Tibial artery (tissue), 4 donors: ENCODE data around the gene ZNF93.

Experiments
- DNase-seq, 2 donors: peaks; one replicate each; pipeline ENCODE4 v3.0.0-alpha.2; 2019
- H3K27ac ChIP-seq, 2 donors: fragments of 200-600 bp; sonication (generic) in 1 of 2; 1 replicate in 1 of 2; 2 replicates in 1 of 2; pipeline ENCODE4 v1.5.1; 2018 to 2019; ENCODE audit warnings: mild to moderate bottlenecking in 1 of 2
- H3K27me3 ChIP-seq, 2 donors: fragments of 200-600 bp; sonication (generic) in 1 of 2; one replicate each; pipeline versions ENCODE4 v1.5.1 to v1.6.0; 2016 to 2019
- H3K36me3 ChIP-seq, 3 donors: fragments of 200-600 bp; sonication (generic) in 2 of 3; one replicate each; pipeline ENCODE4 v1.5.1; 2016 to 2019; ENCODE audit warnings: mild to moderate bottlenecking in 2 of 3
- H3K4me1 ChIP-seq, 4 donors: fragments of 200-600 bp; sonication (generic) in 2 of 4; 1 replicate in 3 of 4; 2 replicates in 1 of 4; pipeline ENCODE4 v1.5.1; 2016 to 2019
- H3K4me3 ChIP-seq, 2 donors: fragments of 200-600 bp; sonication (generic) in 1 of 2; 1 replicate in 1 of 2; 2 replicates in 1 of 2; pipeline ENCODE4 v1.5.1; 2018 to 2019; ENCODE audit warnings: mild to moderate bottlenecking in 2 of 2
- H3K9me3 ChIP-seq, 3 donors: fragments of 200-600 bp; sonication (generic) in 1 of 3; one replicate each; pipeline ENCODE4 v1.5.1; 2016 to 2019
- CTCF ChIP-seq, 2 experiments: fragments of 200-600 bp in 1 of 2; fragments of 450-650 bp in 1 of 2; IDR thresholded peaks; one replicate each; pipeline ENCODE4 v1.5.1; 2017 to 2019; ENCODE audit warnings: antibody characterized with exemption in 2 of 2, mild to moderate bottlenecking in 1 of 2, moderate library complexity in 1 of 2
- intact Hi-C: fragments of 100-400 bp; cut with DNase I; formaldehyde crosslinking; loops from one replicate; pipeline ENCODE4 v1.15.0; 2023; ENCODE audit warnings: low total_unique reads

Gene ZNF93

GRCh38 chr19:19966862-19967261 is 66.1 kb downstream of the ZNF93 start:
- no peaks in the 10 kb centered on the region for H3K36me3 ChIP-seq
- DNase-seq: no peak
- intact Hi-C loops: no loop called here
- no peak for TF ChIP-seq CTCF (IDR thresholded peaks at IDR 0.05)
- no peaks in the 10 kb centered on the region for H3K27me3 ChIP-seq
- H3K4me3 ChIP-seq: no peak overlapping the region
- no peaks in the 10 kb centered on the region for H3K4me1 ChIP-seq
- peaks cover 0 to 22% (median 16%) of the 10 kb centered on the region in 3 donors for H3K9me3 ChIP-seq
- H3K27ac ChIP-seq: no peak overlapping the region
